Breast epithelium (tissue), 4 donors: Measurements from ENCODE around the gene TMED7. TPM values are rescaled to one million over a fixed set of nuclear protein-coding genes. Genes with fewer than 3 reads are reported as not detected.

ENCODE experiments used
- DNase-seq, 2 donors: peaks; one replicate each; pipeline ENCODE4 v3.0.0-alpha.2; 2019; ENCODE audit warnings: low spot score in 2 of 2
- H3K27ac ChIP-seq, 2 donors: fragments of 200-600 bp; sonication (generic) in 1 of 2; one replicate each; pipeline ENCODE4 v1.5.1; 2016 to 2019; ENCODE audit warnings: mild to moderate bottlenecking in 1 of 2
- H3K27me3 ChIP-seq, 2 donors: fragments of 200-600 bp; sonication (generic) in 1 of 2; one replicate each; pipeline versions ENCODE4 v1.5.1 to v1.6.0; 2017 to 2019; ENCODE audit warnings: control low read depth in 1 of 2, mild to moderate bottlenecking in 1 of 2
- H3K36me3 ChIP-seq: fragments of 200-600 bp; one replicate; pipeline ENCODE4 v1.5.1; 2019
- H3K4me1 ChIP-seq, 2 donors: fragments of 200-600 bp; sonication (generic); one replicate each; pipeline ENCODE4 v1.5.1; 2016 to 2019; ENCODE audit warnings: control low read depth in 1 of 2
- H3K4me3 ChIP-seq, 3 donors: fragments of 200-600 bp; sonication (generic); 1 replicate in 2 of 3; 2 replicates in 1 of 3; pipeline ENCODE4 v1.5.1; 2016 to 2019; ENCODE audit warnings: mild to moderate bottlenecking in 3 of 3, moderate library complexity in 2 of 3
- H3K9me3 ChIP-seq, 2 donors: fragments of 200-600 bp; sonication (generic) in 1 of 2; one replicate each; pipeline ENCODE4 v1.5.1; 2016 to 2019; ENCODE audit warnings: control low read depth in 1 of 2
- POLR2A ChIP-seq: fragments of 450-650 bp; IDR thresholded peaks from one replicate; pipeline ENCODE4 v1.6.1; 2016; ENCODE audit warnings: antibody characterized with exemption, mild to moderate bottlenecking, moderate library complexity
- POLR2AphosphoS5 ChIP-seq, 3 donors: sonication (generic); formaldehyde crosslinking; IDR thresholded peaks; one replicate each; pipeline ENCODE4 v1.6.1; 2017; ENCODE audit warnings: antibody characterized with exemption in 3 of 3
- intact Hi-C: fragments of 100-400 bp; cut with DNase I; formaldehyde crosslinking; loops from one replicate; pipeline ENCODE4 v1.15.1; 2023; ENCODE audit warnings: low total_unique reads
- total RNA-seq, 3 donors: library from RNA; depleted of rRNA; stranded (reverse); fragments of >200 nt; gene quantifications; one replicate each; pipeline ENCODE4 v1.1.0, GENCODE V29; 2016
- TF ChIP-seq, protein P1 (sequence below), 3 donors: fragments of 450-650 bp; IDR thresholded peaks; one replicate each; pipeline ENCODE4 v1.5.1; 2016 to 2017; ENCODE audit warnings: antibody characterized with exemption in 3 of 3, mild to moderate bottlenecking in 3 of 3, moderate library complexity in 3 of 3

The TMED7 gene
- total RNA-seq, 3 donors from 2014 or later, result 74.4 to 94.7 (median 80.5) TPM

DNA sequence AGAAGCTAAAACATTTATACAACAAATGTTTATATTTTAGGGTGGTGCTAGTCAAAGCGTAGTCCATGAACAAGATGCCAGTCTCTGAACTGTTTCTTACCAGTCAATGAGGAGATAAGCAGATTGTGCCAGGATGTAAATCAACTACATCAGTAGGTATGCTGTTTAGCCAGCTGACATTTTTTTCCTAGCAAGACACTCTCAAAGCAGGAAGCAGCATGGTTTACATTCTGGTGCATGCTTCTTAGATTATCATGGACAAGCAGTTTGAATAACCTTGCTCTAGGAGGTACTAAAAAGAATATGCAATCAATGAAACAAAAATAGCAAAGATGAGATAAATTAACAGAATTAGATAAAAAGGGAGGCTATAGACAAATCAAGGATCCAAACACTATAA, 40.6 kb downstream of the TMED7 start:
- intact Hi-C loops, result loop anchor here (10.0 kb wide), 1 partner anchor 280 kb away; no protein-coding TSS in a partner anchor

DNA sequence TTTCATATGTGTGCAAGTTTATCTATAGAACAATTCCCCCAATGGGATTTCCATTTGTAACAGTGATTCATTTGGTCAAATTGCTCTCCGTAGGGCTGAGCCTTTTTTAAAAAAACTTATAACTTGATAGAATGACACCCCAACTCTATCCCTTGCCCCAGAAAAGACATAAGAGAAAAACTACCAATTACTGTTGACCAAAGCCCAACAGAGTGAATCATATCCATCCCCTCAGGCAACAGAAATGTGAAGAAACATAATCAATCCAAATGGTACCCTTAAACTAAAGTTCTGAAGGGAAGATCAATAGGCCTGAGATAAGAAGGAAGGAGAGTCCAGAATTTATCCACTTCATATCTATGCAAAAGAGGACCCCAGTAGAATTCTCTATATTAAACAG, 41.3 kb downstream of the TMED7 start:
- no peaks in the 10 kb centered on the region for H3K4me1 ChIP-seq
- no peak overlapping the region for H3K27ac ChIP-seq
- H3K9me3 ChIP-seq, result no peaks in the 10 kb centered on the region
- DNase-seq, result no peak
- intact Hi-C loops, result loop anchor here (10.0 kb wide), 1 partner anchor 280 kb away; no protein-coding TSS in a partner anchor
- no peaks in the 10 kb centered on the region for H3K36me3 ChIP-seq
- no peaks in the 10 kb centered on the region for H3K27me3 ChIP-seq
- H3K4me3 ChIP-seq, result no peak overlapping the region
- TF ChIP-seq POLR2A, result no peak
- TF ChIP-seq, protein P1, sequence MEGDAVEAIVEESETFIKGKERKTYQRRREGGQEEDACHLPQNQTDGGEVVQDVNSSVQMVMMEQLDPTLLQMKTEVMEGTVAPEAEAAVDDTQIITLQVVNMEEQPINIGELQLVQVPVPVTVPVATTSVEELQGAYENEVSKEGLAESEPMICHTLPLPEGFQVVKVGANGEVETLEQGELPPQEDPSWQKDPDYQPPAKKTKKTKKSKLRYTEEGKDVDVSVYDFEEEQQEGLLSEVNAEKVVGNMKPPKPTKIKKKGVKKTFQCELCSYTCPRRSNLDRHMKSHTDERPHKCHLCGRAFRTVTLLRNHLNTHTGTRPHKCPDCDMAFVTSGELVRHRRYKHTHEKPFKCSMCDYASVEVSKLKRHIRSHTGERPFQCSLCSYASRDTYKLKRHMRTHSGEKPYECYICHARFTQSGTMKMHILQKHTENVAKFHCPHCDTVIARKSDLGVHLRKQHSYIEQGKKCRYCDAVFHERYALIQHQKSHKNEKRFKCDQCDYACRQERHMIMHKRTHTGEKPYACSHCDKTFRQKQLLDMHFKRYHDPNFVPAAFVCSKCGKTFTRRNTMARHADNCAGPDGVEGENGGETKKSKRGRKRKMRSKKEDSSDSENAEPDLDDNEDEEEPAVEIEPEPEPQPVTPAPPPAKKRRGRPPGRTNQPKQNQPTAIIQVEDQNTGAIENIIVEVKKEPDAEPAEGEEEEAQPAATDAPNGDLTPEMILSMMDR (IDR thresholded peaks at IDR 0.05), result no peak
- no peak for TF ChIP-seq POLR2AphosphoS5 (IDR thresholded peaks at IDR 0.05)

More for the DNA sequence above, 40.6 kb downstream of the TMED7 start:
- TF ChIP-seq POLR2A (no peak), POLR2AphosphoS5 (IDR thresholded peaks at IDR 0.05) (no peak)
- TF ChIP-seq, protein P1 (IDR thresholded peaks at IDR 0.05), result no peak
- H3K27me3 ChIP-seq, result no peaks in the 10 kb centered on the region
- no peak overlapping the region for H3K4me3 ChIP-seq
- no peak overlapping the region for H3K27ac ChIP-seq
- no peaks in the 10 kb centered on the region for H3K36me3 ChIP-seq
- no peaks in the 10 kb centered on the region for H3K9me3 ChIP-seq
- DNase-seq, result no peak
- no peaks in the 10 kb centered on the region for H3K4me1 ChIP-seq

DNA sequence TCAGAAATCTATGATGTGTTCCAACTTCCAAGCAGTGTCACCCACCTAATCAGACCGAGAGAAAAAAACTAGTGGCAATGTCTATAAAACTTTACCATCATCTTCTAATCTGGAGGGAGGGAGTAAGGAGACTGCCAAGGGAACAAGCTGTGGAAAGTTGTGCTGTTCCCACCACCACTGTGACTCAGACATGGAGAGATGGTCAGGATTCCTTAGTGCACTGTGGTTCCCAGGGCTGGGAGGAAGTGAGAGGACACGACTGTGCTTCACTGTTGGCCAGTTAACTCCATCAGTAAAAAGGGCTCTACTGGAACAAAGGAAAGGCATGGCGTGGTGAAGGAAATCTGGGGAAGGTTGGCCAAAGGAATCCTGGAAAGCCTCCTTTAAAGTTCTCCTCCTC, 42.4 kb downstream of the TMED7 start:
- Histone ChIP-seq H3K4me3 (no peak overlapping the region), H3K9me3 (no peaks in the 10 kb centered on the region), H3K27me3 (no peaks in the 10 kb centered on the region), H3K4me1 (no peaks in the 10 kb centered on the region), H3K36me3 (no peaks in the 10 kb centered on the region), H3K27ac (no peak overlapping the region)
- DNase-seq, result no peak
- TF ChIP-seq, protein P1 (IDR thresholded peaks at IDR 0.05), result no peak
- TF ChIP-seq POLR2AphosphoS5 (IDR thresholded peaks at IDR 0.05), result no peak
- TF ChIP-seq POLR2A, result no peak
- intact Hi-C loops, result loop anchor here (10.0 kb wide), 1 partner anchor 279 kb away; no protein-coding TSS in a partner anchor

DNA sequence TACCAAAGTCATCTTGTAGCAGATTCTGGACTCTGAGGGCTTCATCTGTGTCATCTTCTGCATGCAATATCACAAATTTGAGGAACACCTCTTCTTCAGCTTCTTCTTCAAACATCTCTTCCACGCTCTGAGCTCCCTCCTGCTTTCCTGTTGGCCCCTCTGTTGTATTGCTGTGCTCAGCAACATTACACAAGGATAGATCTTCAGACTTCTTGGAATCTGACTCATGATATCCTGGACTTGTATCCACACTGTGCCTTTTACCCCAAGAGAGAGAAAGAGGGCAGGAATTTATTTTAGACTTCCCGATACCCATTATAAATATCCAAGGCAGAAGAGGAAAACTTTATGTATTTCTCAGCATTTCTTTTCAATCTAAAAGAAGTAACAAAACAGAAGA, 44.9 kb downstream of the TMED7 start:
- H3K36me3 ChIP-seq, result no peaks in the 10 kb centered on the region
- no peak overlapping the region for H3K27ac ChIP-seq
- H3K4me3 ChIP-seq, result no peak overlapping the region
- DNase-seq, result no peak
- TF ChIP-seq, protein P1 (IDR thresholded peaks at IDR 0.05), result no peak
- TF ChIP-seq POLR2AphosphoS5 (IDR thresholded peaks at IDR 0.05) (no peak), POLR2A (no peak)
- H3K9me3 ChIP-seq, result no peaks in the 10 kb centered on the region
- H3K27me3 ChIP-seq, result no peaks in the 10 kb centered on the region
- intact Hi-C loops, result loop anchor here (10.0 kb wide), 1 partner anchor 276 kb away; no protein-coding TSS in a partner anchor
- H3K4me1 ChIP-seq, result no peaks in the 10 kb centered on the region

DNA sequence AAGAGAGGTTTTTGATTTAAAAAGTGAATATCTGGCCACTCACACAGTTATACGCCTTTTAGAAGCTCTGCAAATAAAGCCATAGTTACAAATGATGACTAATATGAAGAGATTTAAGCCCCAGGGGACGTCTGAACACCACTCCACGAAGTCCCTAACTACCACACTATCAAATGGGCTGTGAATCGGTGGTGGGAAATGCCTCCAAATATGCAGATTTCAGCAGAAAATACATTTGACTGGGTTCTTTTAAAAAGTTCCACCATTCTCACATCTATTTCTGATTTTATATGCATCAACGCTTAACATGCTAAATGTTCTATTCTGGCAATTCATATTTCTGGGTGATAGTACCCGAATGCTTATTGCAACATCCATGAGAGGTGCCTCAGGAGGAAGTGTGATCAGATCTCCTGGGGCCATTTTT, 46.1 kb downstream of the TMED7 start:
- intact Hi-C loops, result loop anchor here (10.0 kb wide), 1 partner anchor 275 kb away; no protein-coding TSS in a partner anchor
- no peaks in the 10 kb centered on the region for H3K9me3 ChIP-seq
- TF ChIP-seq, protein P1 (IDR thresholded peaks at IDR 0.05), result no peak
- TF ChIP-seq POLR2A, result no peak
- no peak for TF ChIP-seq POLR2AphosphoS5 (IDR thresholded peaks at IDR 0.05)
- DNase-seq, result no peak
- H3K4me3 ChIP-seq, result no peak overlapping the region
- no peaks in the 10 kb centered on the region for H3K36me3 ChIP-seq
- no peak overlapping the region for H3K27ac ChIP-seq
- H3K27me3 ChIP-seq, result no peaks in the 10 kb centered on the region
- no peaks in the 10 kb centered on the region for H3K4me1 ChIP-seq
